A549 (cell line): ENCODE measurements around the gene TULP1. TPM values are rescaled to one million over a fixed set of nuclear protein-coding genes. Genes with fewer than 3 reads are reported as not detected.
"Not testable (repeated sequence)": the region's sequence is repeated elsewhere in the genome, so short reads cannot be mapped to it uniquely, and the experiment has no call there.

Experiments
- ATAC-seq, 2 experiments: fragments of 200-7000 bp in 1 of 2; fragments of >200 bp in 1 of 2; cut with Nextera tagmentation in 1 of 2; cut with Tn5 transposase in 1 of 2; 3 replicates each; pipeline versions ENCODE4 v1.8.0 to v1.9.1; 2018 to 2020; ENCODE audit warnings: mild to moderate bottlenecking in 1 of 2, moderate library complexity in 1 of 2
- CTCF ChIA-PET: fragments of 300-600 bp; sonication (Branson Sonifier 250); formaldehyde crosslinking; extraction: SDS; loops from one replicate; lab custom pipeline; 2021; ENCODE audit warnings: antibody characterized with exemption, inconsistent platforms; lab: Yijun Ruan, JAX
- POLR2A ChIA-PET: fragments of 350-600 bp; formaldehyde crosslinking; extraction: SDS; loops from one replicate; lab custom pipeline; 2021; ENCODE audit warnings: antibody characterized with exemption, inconsistent platforms; lab: Yijun Ruan, JAX
- DNase-seq, 2 experiments: peaks; one replicate each; pipeline versions ENCODE4 v3.0.0 to v3.0.0-alpha.2; 2011 to 2016; ENCODE audit warnings: low read depth in 1 of 2, low spot score in 1 of 2
- FAIRE-seq: peaks from 2 replicates; lab custom pipeline; 2011; peaks lifted over from hg19 to GRCh38; lab: Jason Lieb, UNC
- H3K27ac ChIP-seq, 2 experiments: fragments of >200 bp; sonication (Bioruptor Twin); formaldehyde crosslinking; 3 replicates each; pipeline ENCODE4 v1.5.1; 2016 to 2017
- H3K4me1 ChIP-seq: fragments of >200 bp; sonication (Bioruptor Twin); formaldehyde crosslinking; 3 replicates; pipeline ENCODE4 v1.6.1; 2016
- H3K4me2 ChIP-seq: fragments of >200 bp; sonication (Bioruptor Twin); formaldehyde crosslinking; 3 replicates; pipeline ENCODE4 v1.6.1; 2016
- H3K4me3 ChIP-seq: fragments of >200 bp; sonication (Bioruptor Twin); formaldehyde crosslinking; 3 replicates; pipeline ENCODE4 v1.5.1; 2016
- H3K9me3 ChIP-seq: fragments of >200 bp; sonication (Bioruptor Twin); formaldehyde crosslinking; 3 replicates; pipeline ENCODE4 v1.6.1; 2016
- BCL3 ChIP-seq: fragments of >200 bp; sonication (Bioruptor Twin); formaldehyde crosslinking; IDR thresholded peaks from 3 replicates; pipeline ENCODE4 v1.6.1; 2016
- CBX2 ChIP-seq: fragments of 200-600 bp; sonication (generic); IDR thresholded peaks from 2 replicates; pipeline ENCODE4 v1.6.1; 2016; ENCODE audit warnings: low read depth, mild to moderate bottlenecking, borderline replicate concordance
- CEBPB ChIP-seq, 2 experiments: fragments of >200 bp in 1 of 2; sonication (Bioruptor Twin) in 1 of 2; formaldehyde crosslinking in 1 of 2; IDR thresholded peaks; 2 replicates each; pipeline ENCODE4 v1.6.1; 2012 to 2016
- E2F6 ChIP-seq: IDR thresholded peaks from 2 replicates; pipeline ENCODE4 v1.6.1; 2012; ENCODE audit warnings: low read depth, borderline replicate concordance
- HDAC2 ChIP-seq: fragments of 200-600 bp; sonication (generic); IDR thresholded peaks from 2 replicates; pipeline ENCODE4 v1.6.1; 2016
- HES2 ChIP-seq: fragments of >200 bp; sonication (Bioruptor Twin); formaldehyde crosslinking; IDR thresholded peaks from 2 replicates; pipeline ENCODE4 v1.6.1; 2016
- HMGXB4 ChIP-seq: fragments of 250-450 bp; sonication (Bioruptor Pico); IDR thresholded peaks from 2 replicates; pipeline ENCODE4 v1.5.0; 2021; ENCODE audit warnings: mild to moderate bottlenecking, moderate library complexity, borderline replicate concordance
- HOXA7 ChIP-seq: fragments of 250-450 bp; sonication (Bioruptor Pico); IDR thresholded peaks from 2 replicates; pipeline ENCODE4 v1.5.0; 2020; ENCODE audit warnings: mild to moderate bottlenecking, moderate library complexity
- HOXB5 ChIP-seq: fragments of 250-450 bp; sonication (Bioruptor Pico); IDR thresholded peaks from 2 replicates; pipeline ENCODE4 v1.5.0; 2020; ENCODE audit warnings: mild to moderate bottlenecking, moderate library complexity
- JUNB ChIP-seq: fragments of >200 bp; sonication (Bioruptor Twin); formaldehyde crosslinking; IDR thresholded peaks from 2 replicates; pipeline ENCODE4 v1.6.1; 2016
- MAX ChIP-seq: IDR thresholded peaks from 2 replicates; pipeline ENCODE4 v1.6.1; 2012
- MAZ ChIP-seq: fragments of 150-350 bp; IDR thresholded peaks from 2 replicates; pipeline ENCODE4 v1.6.1; 2014; ENCODE audit warnings: antibody characterized with exemption, low read depth, low read length, borderline replicate concordance
- RARB ChIP-seq: fragments of 250-450 bp; sonication (Bioruptor Pico); IDR thresholded peaks from 2 replicates; pipeline ENCODE4 v1.8.0; 2021; ENCODE audit warnings: mild to moderate bottlenecking, moderate library complexity
- RFX5 ChIP-seq: fragments of 450-650 bp; IDR thresholded peaks from 2 replicates; pipeline ENCODE4 v1.7.1; 2014; ENCODE audit warnings: antibody characterized with exemption, mild to moderate bottlenecking, moderate library complexity
- RNF2 ChIP-seq: fragments of 200-600 bp; sonication (generic); IDR thresholded peaks from 2 replicates; pipeline ENCODE4 v1.6.1; 2016; ENCODE audit warnings: low read depth, mild to moderate bottlenecking, antibody characterized with exemption, moderate library complexity, borderline replicate concordance
- TFCP2L1 ChIP-seq: fragments of 250-450 bp; sonication (Bioruptor Pico); IDR thresholded peaks from 2 replicates; pipeline ENCODE4 v1.5.0; 2021; ENCODE audit warnings: mild to moderate bottlenecking
- USF2 ChIP-seq: fragments of 450-650 bp; IDR thresholded peaks from 2 replicates; pipeline ENCODE4 v1.6.1; 2014; ENCODE audit warnings: antibody characterized with exemption
- ZC3H11A ChIP-seq: fragments of 450-650 bp; IDR thresholded peaks from 2 replicates; pipeline ENCODE4 v1.6.1; 2014; ENCODE audit warnings: antibody characterized with exemption, mild to moderate bottlenecking
- WGBS: methylation state at CpG from one replicate; pipeline ENCODE4 v1.1.6; 2017; ENCODE audit errors: missing lambda C conversion rate; 5-methylcytosine and 5-hydroxymethylcytosine counted together
- polyA plus RNA-seq, 4 experiments: library from polyadenylated mRNA; depleted of rRNA in 3 of 4; stranded (reverse); fragments of >200 nt; fragmentation: RNase III in 1 of 4; extraction: RNeasy Plus Mini Kit Qiagen cat#74134 plus additional on column Dnase treatment in 1 of 4; gene quantifications; 2 replicates in 3 of 4; 3 replicates in 1 of 4; pipeline ENCODE4 v1.2.3, GENCODE V29; 2011 to 2017

TULP1 gene
- polyA plus RNA-seq, 2 of the 4 experiments (the other 2 are of a cell fraction), result not detected

- POLR2A ChIA-PET, H3K9me3 ChIP-seq, DNase-seq, FAIRE-seq, ATAC-seq, H3K27ac ChIP-seq, H3K4me3 ChIP-seq, H3K4me2 ChIP-seq, H3K4me1 ChIP-seq: not testable (repeated sequence)
- WGBS, result 82% methylated on average over 7 of the region's 7 CpGs
- CTCF ChIA-PET, result interaction anchor here (1.3 to 1.7 kb wide), 3 partner anchors 9 to 219 kb away, joined by 3 to 7 read pairs (median 4); partner anchors contain the start of gene ARMC12
These were observed 5.3 kb upstream of the TULP1 start for GRCh38 chr6:35517978-35518377.

- TF ChIP-seq RARB (CRISPR knock-in tag), result no peak
- TF ChIP-seq HDAC2, result no peak
- no peak for TF ChIP-seq E2F6
- TF ChIP-seq RNF2, result no peak
- no peak for TF ChIP-seq HES2
- TF ChIP-seq HMGXB4 (CRISPR knock-in tag), result no peak
- no peak for TF ChIP-seq TFCP2L1 (CRISPR knock-in tag)
- no peak for TF ChIP-seq MAZ
- no peak for TF ChIP-seq HOXA7 (CRISPR knock-in tag)
- TF ChIP-seq RFX5, result no peak
- TF ChIP-seq USF2, result no peak
- no peak for TF ChIP-seq HOXB5 (CRISPR knock-in tag)
- TF ChIP-seq ZC3H11A, result no peak
- TF ChIP-seq JUNB, result no peak
- no peak for TF ChIP-seq CEBPB (IDR thresholded peaks at IDR 0.05)
- no peak for TF ChIP-seq BCL3
- no peak for TF ChIP-seq CBX2
- TF ChIP-seq MAX, result no peak
- no peak overlapping the region for H3K4me3 ChIP-seq
- ChIA-PET CTCF (interaction anchor here (1.3 to 1.7 kb wide), 4 partner anchors 8 to 220 kb away, joined by 3 to 7 read pairs (median 4); partner anchors contain the start of gene ARMC12), POLR2A (no interaction called here)
- DNase-seq, result no peak
- H3K9me3 ChIP-seq, result no peaks in the 10 kb centered on the region
- FAIRE-seq, result no peak
- 60% methylated on average over 6 of the region's 6 CpGs for WGBS
- H3K27ac ChIP-seq, result no peak overlapping the region
- no peaks in the 10 kb centered on the region for H3K4me1 ChIP-seq
- ATAC-seq, result no peak
- no peak overlapping the region for H3K4me2 ChIP-seq
These were observed 4.0 kb upstream of the TULP1 start for GRCh38 chr6:35516712-35517111.

GRCh38 chr6:35515939-35516338, 3.2 kb upstream of the TULP1 start:
- H3K27ac ChIP-seq, FAIRE-seq, ATAC-seq, DNase-seq, H3K4me3 ChIP-seq, POLR2A ChIA-PET, H3K9me3 ChIP-seq, H3K4me2 ChIP-seq, H3K4me1 ChIP-seq: not testable (repeated sequence)
- no CpG with 5 or more reads among the region's 6 CpGs for WGBS
- CTCF ChIA-PET, result interaction anchor here (1.3 kb wide), 1 partner anchor 73 kb away, joined by 3 read pairs; no protein-coding TSS in a partner anchor
